NOMO-1 treated with dmso at 0.1 percent for 144 hours (cell line): Measurements from ENCODE around the gene VSX2.

ENCODE experiments used
- DNase-seq: peaks from one replicate; lab custom pipeline; 2025; ENCODE audit not compliant: unreplicated experiment; lab: John Stamatoyannopoulos, UW

VSX2 gene

GRCh38 chr14:74301594-74302151, 62.4 kb downstream of the VSX2 start:
- DNase-seq = no peak

GRCh38 chr14:74302152-74302628, 62.9 kb downstream of the VSX2 start:
- peak; percentile 49 for DNase-seq

GRCh38 chr14:74302634-74303569, 63.7 kb downstream of the VSX2 start, which contains the start of gene ABCD4:
Gene ABCD4, minus strand, starts transcription at chr14:74302934. Its CDS starts 22 bp downstream, at chr14:74302912.
- DNase-seq = peak; percentile 86

- DNase-seq = no peak
Observed at GRCh38 chr14:74308695-74309094, 69.4 kb downstream of the VSX2 start.

- no peak for DNase-seq
Observed at GRCh38 chr14:74309125-74310022, 70.1 kb downstream of the VSX2 start.

GRCh38 chr14:74312161-74312560, 72.9 kb downstream of the VSX2 start:
- DNase-seq = no peak
